AG10803 (cell line): ENCODE data around the gene RYR2.

Source experiments
- DNase-seq: peaks from one replicate; pipeline ENCODE4 v3.0.0; 2010; ENCODE audit warnings: low read depth
- H3K4me3 ChIP-seq: 2 replicates; pipeline ENCODE4 v1.5.1; 2011; ENCODE audit warnings: mild to moderate bottlenecking, low read length, control low read depth
- TF ChIP-seq, protein P1 (sequence below): conservative IDR thresholded peaks from 2 replicates; pipeline ENCODE4 v1.5.1; 2011; ENCODE audit warnings: mild to moderate bottlenecking, low read length, control low read depth, inconsistent platforms

The RYR2 gene

GRCh38 chr1:237500566-237500965, 458.6 kb downstream of the RYR2 start:
- TF ChIP-seq, protein P1, sequence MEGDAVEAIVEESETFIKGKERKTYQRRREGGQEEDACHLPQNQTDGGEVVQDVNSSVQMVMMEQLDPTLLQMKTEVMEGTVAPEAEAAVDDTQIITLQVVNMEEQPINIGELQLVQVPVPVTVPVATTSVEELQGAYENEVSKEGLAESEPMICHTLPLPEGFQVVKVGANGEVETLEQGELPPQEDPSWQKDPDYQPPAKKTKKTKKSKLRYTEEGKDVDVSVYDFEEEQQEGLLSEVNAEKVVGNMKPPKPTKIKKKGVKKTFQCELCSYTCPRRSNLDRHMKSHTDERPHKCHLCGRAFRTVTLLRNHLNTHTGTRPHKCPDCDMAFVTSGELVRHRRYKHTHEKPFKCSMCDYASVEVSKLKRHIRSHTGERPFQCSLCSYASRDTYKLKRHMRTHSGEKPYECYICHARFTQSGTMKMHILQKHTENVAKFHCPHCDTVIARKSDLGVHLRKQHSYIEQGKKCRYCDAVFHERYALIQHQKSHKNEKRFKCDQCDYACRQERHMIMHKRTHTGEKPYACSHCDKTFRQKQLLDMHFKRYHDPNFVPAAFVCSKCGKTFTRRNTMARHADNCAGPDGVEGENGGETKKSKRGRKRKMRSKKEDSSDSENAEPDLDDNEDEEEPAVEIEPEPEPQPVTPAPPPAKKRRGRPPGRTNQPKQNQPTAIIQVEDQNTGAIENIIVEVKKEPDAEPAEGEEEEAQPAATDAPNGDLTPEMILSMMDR = no peak
- no peak for DNase-seq

DNA sequence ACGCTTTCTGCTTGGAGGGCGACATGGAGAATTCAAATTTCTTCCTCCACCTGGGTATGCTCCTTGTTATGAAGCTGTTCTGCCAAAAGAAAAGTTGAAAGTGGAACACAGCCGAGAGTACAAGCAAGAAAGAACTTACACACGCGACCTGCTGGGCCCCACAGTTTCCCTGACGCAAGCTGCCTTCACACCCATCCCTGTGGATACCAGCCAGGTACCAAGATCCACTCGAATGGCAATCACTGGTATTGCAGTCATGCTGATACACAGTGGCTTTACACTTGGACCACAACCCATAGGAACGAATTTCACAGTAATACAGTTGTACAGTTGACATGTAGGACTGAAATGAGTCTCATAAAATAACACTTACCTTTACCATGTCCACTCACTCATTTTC, 461.3 kb downstream of the RYR2 start:
- TF ChIP-seq, protein P1 = no peak
- DNase-seq = no peak

More at GRCh38 chr1:237500566-237500965, 458.6 kb downstream of the RYR2 start:
- no peak overlapping the region for H3K4me3 ChIP-seq

GRCh38 chr1:237507005-237507404, 465.0 kb downstream of the RYR2 start:
- TF ChIP-seq, protein P1 = no peak
- no peak for DNase-seq
- H3K4me3 ChIP-seq = no peak overlapping the region

More for the DNA sequence above, 461.3 kb downstream of the RYR2 start:
- H3K4me3 ChIP-seq = no peak overlapping the region

GRCh38 chr1:237509748-237510147, 467.8 kb downstream of the RYR2 start:
- no peak for DNase-seq
- H3K4me3 ChIP-seq = no peak overlapping the region
- TF ChIP-seq, protein P1 = no peak

GRCh38 chr1:237525102-237525501, 483.1 kb downstream of the RYR2 start:
- TF ChIP-seq, protein P1 = no peak
- no peak overlapping the region for H3K4me3 ChIP-seq
- DNase-seq = no peak

DNA sequence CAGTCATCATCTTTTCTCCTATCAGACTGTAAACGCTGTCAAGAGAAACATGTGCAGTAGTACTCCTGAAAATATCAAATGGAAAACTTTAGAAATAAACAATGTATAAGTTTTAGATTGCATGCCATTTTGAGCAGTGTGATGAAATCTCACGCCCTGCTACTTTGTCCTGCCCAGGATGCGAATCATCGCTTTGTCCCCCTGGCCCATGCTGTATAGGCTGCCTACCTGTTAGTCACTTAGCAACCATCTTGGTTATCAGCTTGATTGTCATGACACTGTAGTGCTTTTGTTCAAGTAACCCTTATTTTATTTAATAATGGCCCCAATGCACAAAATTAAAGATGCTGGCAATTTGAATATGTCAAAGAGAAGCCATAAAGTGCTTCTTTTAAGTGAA, 485.8 kb downstream of the RYR2 start:
- no peak for DNase-seq
- H3K4me3 ChIP-seq = no peak overlapping the region
- TF ChIP-seq, protein P1 = no peak

GRCh38 chr1:237528545-237528944, 486.6 kb downstream of the RYR2 start:
- H3K4me3 ChIP-seq = no peak overlapping the region
- no peak for DNase-seq
- TF ChIP-seq, protein P1 = no peak
